GM19023 (cell line): ENCODE results near the gene TTLL8.
"Not testable (repeated sequence)": the region's sequence is repeated elsewhere in the genome, so short reads cannot be mapped to it uniquely, and the experiment has no call there.

ENCODE experiments used
- ATAC-seq: cut with Tn5 transposase; IDR thresholded peaks from one replicate; pipeline ENCODE4 v1.9.1; 2021; ENCODE audit warnings: mild to moderate bottlenecking, moderate library complexity; ENCODE audit not compliant: unreplicated experiment

TTLL8 gene

GRCh38 chr22:49993649-49994360 is 64.3 kb downstream of the TTLL8 start:
- no peak for ATAC-seq

GRCh38 chr22:49992921-49993648 is 65.0 kb downstream of the TTLL8 start:
- no peak for ATAC-seq

- no peak for ATAC-seq
Measured at GRCh38 chr22:49991907-49992533, 66.1 kb downstream of the TTLL8 start.

GRCh38 chr22:49991167-49991566 is 66.9 kb downstream of the TTLL8 start:
- no peak for ATAC-seq

GRCh38 chr22:49989826-49990225 is 68.3 kb downstream of the TTLL8 start:
- not testable (repeated sequence) for ATAC-seq

DNA sequence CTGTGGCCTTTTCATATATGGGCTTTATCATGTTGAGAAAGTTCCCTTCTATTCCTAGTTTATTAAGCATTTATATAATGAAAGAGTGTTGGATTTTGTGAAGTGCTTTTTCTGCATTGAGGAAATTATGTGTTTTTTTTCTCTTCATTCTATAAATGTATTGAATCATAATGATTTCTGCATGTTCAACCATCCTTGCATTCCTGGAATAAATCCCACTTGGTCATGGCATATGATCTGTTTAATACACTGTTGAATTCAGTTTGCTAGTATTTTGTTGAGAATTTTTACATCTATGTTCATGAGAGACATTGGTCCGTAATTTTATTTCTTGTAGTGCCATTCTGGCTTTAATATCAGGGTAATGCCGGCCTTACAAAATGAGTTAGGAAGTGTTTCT is 71.8 kb downstream of the TTLL8 start:
- no peak for ATAC-seq

DNA sequence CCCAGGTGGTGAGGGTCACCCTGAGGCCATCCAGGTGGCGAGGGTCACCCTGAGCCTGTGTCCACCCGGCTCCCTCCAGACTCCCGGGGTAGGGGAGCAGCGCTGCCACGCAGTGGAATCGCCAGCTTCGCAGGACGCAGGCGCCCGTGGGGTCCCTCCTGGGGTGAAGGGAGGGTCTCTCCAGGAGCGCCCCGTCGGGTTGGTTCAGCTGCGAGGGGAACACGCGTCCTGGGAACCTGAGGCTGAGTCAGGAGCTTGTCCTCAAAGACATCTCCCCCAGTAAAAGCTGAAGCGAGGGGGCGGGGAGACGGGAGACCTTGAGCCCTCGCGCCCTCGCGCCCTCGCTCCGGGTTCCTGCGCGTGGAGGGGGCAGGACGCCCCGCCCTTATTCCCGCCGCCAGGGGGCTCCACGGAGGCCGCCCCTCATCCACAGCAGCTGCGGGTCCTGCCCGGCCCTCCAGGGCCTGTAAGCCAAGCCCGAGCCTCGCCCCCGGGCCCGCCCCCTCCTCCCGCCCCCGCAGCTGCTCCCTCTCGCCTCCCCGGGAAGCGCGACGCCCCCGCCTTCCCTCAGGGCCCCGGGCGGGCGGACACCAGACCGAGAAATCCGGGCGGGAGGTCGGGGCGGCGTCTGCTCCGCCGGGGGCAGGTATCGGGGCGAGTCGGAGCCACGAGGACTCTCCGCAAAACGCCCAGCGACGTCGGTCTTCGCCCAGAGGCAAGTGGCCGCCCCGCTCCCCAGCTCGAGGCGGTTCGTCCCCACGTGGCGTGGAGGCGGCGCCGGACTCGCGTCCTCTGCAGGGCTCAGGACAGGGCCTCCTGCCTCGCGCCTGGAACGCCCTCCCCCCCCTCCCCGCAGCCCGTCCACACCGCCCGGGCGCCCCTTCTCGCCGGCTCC is 74.7 kb downstream of the TTLL8 start:
- no peak for ATAC-seq

- not testable (repeated sequence) for ATAC-seq
Measured at GRCh38 chr22:49981799-49982198, 76.3 kb downstream of the TTLL8 start.

DNA sequence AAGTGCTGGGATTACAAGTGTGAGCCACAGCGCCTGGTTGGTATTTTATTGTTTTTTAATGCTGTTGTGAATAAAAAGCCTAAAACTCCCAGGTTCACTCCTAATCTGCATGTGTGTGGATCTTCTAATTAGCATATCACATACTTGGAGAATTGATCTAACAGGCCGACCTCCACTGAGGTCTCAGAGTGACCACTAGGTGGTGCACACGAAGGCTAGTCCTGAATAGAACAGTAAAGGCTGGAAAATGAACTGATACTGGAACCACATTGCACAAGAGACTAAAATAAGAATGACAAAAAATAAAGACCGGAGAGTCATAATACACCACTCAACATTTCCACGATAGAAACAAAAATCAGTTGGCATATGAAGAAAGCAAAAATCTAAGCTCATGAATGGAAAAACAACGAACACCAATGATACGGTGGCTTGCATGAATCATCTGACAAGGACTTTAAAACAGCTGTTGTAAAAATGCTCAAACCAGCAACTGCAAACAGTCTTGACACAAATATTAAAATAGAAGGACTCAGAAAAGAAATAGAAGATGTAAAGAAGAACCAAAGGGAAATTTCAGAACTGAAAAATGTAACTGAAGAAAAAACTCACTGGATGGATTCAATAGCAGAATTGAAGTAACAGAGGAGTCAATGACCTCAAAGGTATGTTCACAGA is 78.4 kb downstream of the TTLL8 start:
- no peak for ATAC-seq

DNA sequence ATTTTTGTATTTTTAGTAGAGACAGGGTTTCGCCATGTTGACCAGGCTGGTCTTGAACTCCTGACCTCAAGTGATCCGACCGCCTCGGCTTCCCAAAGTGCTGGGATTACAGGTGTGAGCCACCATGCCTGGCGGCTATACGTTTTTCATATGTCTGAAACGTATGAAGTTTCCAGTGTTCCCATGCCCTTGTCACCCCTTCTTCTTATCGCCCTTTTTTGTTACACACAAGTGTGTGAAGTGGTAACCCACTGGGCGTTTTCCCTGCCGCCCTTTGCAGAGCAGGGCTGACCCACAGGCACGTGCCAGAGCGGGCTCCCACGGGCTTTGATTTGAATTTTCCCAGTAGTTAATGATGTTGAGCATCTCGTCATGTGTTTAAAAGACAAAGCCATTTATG is 80.5 kb downstream of the TTLL8 start:
- no peak for ATAC-seq

DNA sequence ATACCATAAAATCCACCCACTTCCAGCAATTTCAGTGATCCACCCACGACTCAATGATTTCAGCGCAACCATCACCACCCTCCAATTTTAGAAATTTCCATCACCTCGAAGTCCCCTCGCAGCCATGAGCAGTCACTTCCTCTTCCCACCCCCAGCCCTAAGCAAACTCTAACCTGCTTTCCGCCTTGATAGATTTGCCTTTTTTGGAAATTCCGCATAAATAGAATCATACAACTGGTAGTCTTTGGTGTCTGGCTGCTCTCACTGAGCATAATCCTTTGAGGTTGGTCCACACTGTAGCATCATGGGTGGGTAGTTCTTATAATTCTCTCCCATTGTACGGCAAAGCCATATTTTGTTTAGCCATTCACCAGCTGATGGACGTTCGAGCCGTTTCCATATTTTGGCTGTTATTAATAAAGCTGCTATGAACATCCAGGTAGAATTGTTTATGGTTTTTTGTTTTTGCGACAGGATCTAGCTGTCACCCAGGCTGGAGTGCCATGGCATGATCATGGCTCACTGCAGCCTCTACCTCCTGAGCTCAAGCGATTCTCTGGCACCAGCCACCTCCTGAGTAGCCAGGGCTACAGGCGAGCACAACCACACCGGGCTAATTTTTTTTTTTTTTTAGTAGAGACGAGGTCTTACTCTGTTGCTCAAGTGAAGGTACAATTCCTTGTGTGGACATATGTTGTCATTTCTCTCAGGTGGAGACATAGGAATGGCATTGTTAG is 81.5 kb downstream of the TTLL8 start:
- ATAC-seq: no peak

DNA sequence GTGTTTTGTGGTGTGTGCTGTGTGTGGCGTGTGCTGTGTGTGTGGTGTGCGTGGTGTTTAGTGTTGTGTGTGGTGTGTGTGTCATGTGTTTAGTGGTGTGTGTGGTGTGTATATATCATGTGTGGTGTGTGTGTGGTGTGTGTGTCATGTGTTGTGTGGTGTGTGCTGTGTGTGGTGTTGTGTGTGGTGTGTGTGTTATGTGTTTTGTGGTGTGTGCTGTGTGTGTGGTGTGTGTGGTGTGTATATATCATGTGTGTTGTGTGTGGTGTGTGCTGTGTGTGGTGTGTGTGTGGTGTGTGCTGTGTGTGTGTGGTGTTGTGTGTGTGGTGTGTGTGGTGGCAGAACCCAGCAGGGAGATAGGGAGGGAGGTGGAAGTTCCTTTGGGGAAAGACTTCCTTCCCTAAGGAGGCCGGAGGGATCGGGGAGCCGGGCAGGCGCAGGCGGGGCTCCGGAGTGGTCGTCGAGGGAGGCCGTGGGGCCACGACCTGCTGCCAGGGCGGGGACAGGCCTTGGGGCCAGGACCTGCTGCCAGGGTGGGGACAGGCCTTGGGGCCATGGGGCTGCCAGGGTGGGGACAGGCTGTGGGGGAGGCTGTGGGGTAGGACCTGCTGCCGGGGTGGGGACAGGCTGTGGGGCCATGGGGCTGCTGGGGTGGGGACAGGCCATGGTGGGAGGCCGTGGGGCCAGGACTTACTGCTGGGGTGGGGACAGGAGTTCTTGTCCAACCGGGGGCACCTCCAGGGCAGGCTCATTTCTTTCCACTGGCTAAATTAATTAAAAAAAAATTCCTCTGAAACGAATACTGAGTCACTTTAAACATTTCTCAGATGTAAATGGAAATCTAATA is 82.3 kb downstream of the TTLL8 start:
- ATAC-seq: no peak

- ATAC-seq: no peak
Measured at GRCh38 chr22:49973018-49973961, 84.8 kb downstream of the TTLL8 start.

GRCh38 chr22:49972163-49973017 is 85.7 kb downstream of the TTLL8 start:
- ATAC-seq: no peak

DNA sequence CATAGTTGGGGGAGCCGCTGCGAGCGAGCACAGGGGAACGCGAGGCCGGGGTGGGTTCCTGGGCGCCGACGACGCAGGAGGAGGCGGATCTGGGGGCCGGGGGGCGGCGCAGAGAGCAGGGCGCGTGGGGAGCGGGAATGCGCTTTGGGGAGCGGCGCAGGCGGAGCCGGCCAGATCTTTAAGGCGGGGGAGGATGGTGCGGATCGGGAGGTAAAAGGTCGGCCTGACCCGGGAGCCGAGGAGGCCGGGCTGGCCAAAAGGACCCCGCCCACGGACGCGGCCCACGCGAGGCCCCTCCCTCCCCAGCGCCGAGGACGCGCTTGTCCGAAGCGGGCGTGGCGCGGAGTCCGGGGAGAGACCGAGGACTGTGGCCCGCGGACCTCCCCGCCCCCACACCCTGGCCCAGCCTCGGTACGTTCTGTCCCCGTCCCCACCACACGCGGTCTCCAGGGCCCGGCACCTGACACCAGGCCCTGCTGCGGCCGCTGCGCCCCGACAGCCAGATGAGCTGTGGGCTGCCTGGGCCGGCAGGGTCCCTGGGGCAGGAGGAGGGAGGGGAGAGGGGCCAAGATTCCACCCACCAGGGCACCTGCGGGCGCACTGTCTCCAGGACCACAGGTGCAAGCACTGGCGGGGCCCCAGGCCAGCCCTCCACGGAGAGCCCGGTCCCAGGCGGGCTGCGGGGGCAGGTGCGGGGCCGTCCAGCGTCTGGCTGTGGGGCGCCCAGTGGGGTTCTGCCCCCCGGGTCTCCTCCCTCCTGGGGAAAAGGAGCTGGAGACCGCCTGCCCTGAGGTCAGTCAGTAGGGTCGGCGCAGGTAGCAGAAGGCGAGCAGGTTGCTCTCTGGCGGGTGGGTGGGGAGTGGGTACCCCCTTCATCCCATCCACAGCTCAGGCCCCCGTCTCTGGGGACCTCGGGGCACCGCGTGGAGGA is 86.6 kb downstream of the TTLL8 start:
- peak; percentile 34 for ATAC-seq
